DOHH2 (cell line): Measurements from ENCODE around the gene PALLD.

Experiments used
- H3F3A ChIP-seq: fragments of 200-600 bp; sonication (generic), shearing (Covaris generic); 2 replicates; pipeline ENCODE4 v1.6.0; 2016; ENCODE audit warnings: antibody characterized with exemption, mild to moderate bottlenecking; ENCODE audit not compliant: control insufficient read depth, insufficient read depth
- H3K27ac ChIP-seq: fragments of 200-600 bp; sonication (generic); 2 replicates; pipeline ENCODE4 v1.5.1; 2014; ENCODE audit warnings: low read depth, mild to moderate bottlenecking, low read length, moderate library complexity
- H3K27me3 ChIP-seq: fragments of 200-600 bp; sonication (generic); 2 replicates; pipeline ENCODE4 v1.6.1; 2014; ENCODE audit warnings: mild to moderate bottlenecking, low read length, mixed read lengths; ENCODE audit not compliant: control insufficient read depth
- H3K36me3 ChIP-seq: fragments of 200-600 bp; sonication (generic); 2 replicates; pipeline ENCODE4 v1.6.1; 2014; ENCODE audit warnings: mild to moderate bottlenecking, low read length, moderate library complexity, mixed read lengths; ENCODE audit not compliant: control insufficient read depth
- H3K4me1 ChIP-seq: fragments of 200-600 bp; sonication (generic); 2 replicates; pipeline ENCODE4 v1.6.1; 2014; ENCODE audit warnings: mild to moderate bottlenecking, low read length, mixed read lengths; ENCODE audit not compliant: control insufficient read depth
- H3K4me2 ChIP-seq: fragments of 200-600 bp; sonication (generic); 2 replicates; pipeline ENCODE4 v1.6.0; 2014; ENCODE audit warnings: mild to moderate bottlenecking, low read length, moderate library complexity
- H3K4me3 ChIP-seq: fragments of 200-600 bp; sonication (generic); 2 replicates; pipeline ENCODE4 v1.5.1; 2014; ENCODE audit warnings: mild to moderate bottlenecking, low read length, mixed read lengths
- H3K79me2 ChIP-seq: fragments of 200-600 bp; sonication (generic); 2 replicates; pipeline ENCODE4 v1.6.1; 2014; ENCODE audit warnings: mild to moderate bottlenecking, low read length, mixed read lengths; ENCODE audit not compliant: control insufficient read depth
- H3K9me2 ChIP-seq: fragments of 200-600 bp; sonication (generic); replicated peaks from 2 replicates; pipeline ENCODE4 v1.6.1; 2014; ENCODE audit warnings: mild to moderate bottlenecking, low read length, mixed read lengths; ENCODE audit not compliant: control insufficient read depth
- H3K9me3 ChIP-seq: fragments of 200-600 bp; sonication (generic); 2 replicates; pipeline ENCODE4 v1.6.1; 2014; ENCODE audit warnings: antibody characterized with exemption, low read length, mixed read lengths; ENCODE audit not compliant: control insufficient read depth, insufficient read depth
- H4K20me1 ChIP-seq: fragments of 200-600 bp; sonication (generic); 2 replicates; pipeline ENCODE4 v1.6.0; 2014; ENCODE audit warnings: low read depth, mild to moderate bottlenecking, antibody characterized with exemption, low read length, moderate library complexity; ENCODE audit not compliant: control insufficient read depth, insufficient read depth
- CTCF ChIP-seq: fragments of 200-600 bp; sonication (generic); IDR thresholded peaks from one replicate; pipeline ENCODE4 v1.5.1; 2014; ENCODE audit warnings: antibody characterized with exemption, mild to moderate bottlenecking, low read depth, low read length; ENCODE audit not compliant: poor library complexity, severe bottlenecking
- EZH2phosphoT487 ChIP-seq: fragments of 200-600 bp; sonication (generic); IDR thresholded peaks from 2 replicates; pipeline ENCODE4 v1.6.1; 2017; ENCODE audit warnings: borderline replicate concordance, mild to moderate bottlenecking, antibody characterized with exemption, low read length, moderate library complexity, mixed read lengths

The PALLD gene

DNA sequence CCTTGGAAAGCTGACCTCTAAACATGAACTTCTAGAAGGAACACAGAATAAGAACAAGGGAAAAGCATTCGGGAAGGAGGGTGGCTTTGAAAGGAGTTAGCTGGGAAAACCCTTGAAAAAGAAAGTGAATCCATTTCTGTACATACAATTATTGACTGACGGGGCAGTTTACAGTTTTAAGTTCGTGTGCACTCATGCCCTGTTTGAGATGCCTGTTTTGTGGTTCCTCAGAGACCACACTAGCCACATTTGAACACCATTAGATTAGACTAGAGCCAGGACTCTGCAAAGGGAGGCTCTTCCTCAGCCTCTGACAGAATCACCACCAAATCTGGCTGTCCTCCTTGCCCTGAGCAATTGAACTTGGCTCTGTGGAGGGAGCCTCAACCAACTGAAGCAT lies 158.3 kb downstream of the PALLD start:
- H3K4me1 ChIP-seq, result no peaks in the 10 kb centered on the region
- H4K20me1 ChIP-seq, result no peaks in the 10 kb centered on the region
- H3K4me2 ChIP-seq, result no peak overlapping the region
- no peaks in the 10 kb centered on the region for H3K9me2 ChIP-seq
- H3K79me2 ChIP-seq, result no peaks in the 10 kb centered on the region
- H3K9me3 ChIP-seq, result no peaks in the 10 kb centered on the region
- no peak overlapping the region for H3K4me3 ChIP-seq
- H3F3A ChIP-seq, result no peaks in the 10 kb centered on the region
- H3K27ac ChIP-seq, result no peak overlapping the region
- H3K27me3 ChIP-seq, result no peaks in the 10 kb centered on the region
- no peaks in the 10 kb centered on the region for H3K36me3 ChIP-seq
- TF ChIP-seq CTCF (no peak), EZH2phosphoT487 (no peak)

DNA sequence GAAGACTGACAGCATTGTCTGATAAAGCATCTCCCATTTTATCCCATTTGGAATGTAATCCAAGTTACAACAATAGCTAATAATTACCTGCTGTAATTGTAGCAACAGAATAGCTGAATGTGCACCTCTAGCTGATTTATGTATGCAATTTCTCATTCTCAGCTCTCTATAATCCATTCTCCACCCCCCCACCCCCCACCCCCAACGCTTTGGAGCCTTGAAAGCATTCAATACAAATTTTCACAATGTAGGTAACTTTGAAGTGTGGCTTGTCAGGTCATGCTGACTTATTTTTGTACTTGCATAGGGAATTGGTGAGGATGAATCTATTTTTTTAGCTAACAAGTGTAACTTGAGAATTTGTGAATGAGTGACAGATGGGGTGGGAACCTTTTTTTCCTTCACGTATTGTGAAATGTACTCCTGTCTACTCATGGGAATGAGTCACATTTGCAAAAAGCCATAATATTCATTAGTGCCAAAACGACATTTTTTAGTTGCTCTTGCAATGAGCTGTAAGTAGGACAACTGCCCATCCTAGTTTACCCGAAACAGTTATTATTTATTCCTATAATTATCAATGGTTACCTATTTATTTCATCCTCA lies 159.3 kb downstream of the PALLD start:
- Histone ChIP-seq H3K36me3 (no peaks in the 10 kb centered on the region), H3K27me3 (no peaks in the 10 kb centered on the region), H3K4me2 (no peak overlapping the region), H3K9me2 (no peaks in the 10 kb centered on the region), H4K20me1 (no peaks in the 10 kb centered on the region), H3K9me3 (no peaks in the 10 kb centered on the region), H3K4me1 (no peaks in the 10 kb centered on the region), H3K4me3 (no peak overlapping the region), H3F3A (no peaks in the 10 kb centered on the region), H3K79me2 (no peaks in the 10 kb centered on the region), H3K27ac (no peak overlapping the region)
- no peak for TF ChIP-seq EZH2phosphoT487
- no peak for TF ChIP-seq CTCF

- no peaks in the 10 kb centered on the region for H3F3A ChIP-seq
- H3K36me3 ChIP-seq, result no peaks in the 10 kb centered on the region
- no peaks in the 10 kb centered on the region for H3K9me2 ChIP-seq
- TF ChIP-seq CTCF, result no peak
- TF ChIP-seq EZH2phosphoT487, result no peak
- H4K20me1 ChIP-seq, result no peaks in the 10 kb centered on the region
- H3K4me2 ChIP-seq, result no peak overlapping the region
- no peaks in the 10 kb centered on the region for H3K9me3 ChIP-seq
- H3K79me2 ChIP-seq, result no peaks in the 10 kb centered on the region
- no peak overlapping the region for H3K4me3 ChIP-seq
- no peaks in the 10 kb centered on the region for H3K27me3 ChIP-seq
- no peak overlapping the region for H3K27ac ChIP-seq
- H3K4me1 ChIP-seq, result no peaks in the 10 kb centered on the region
Observed at GRCh38 chr4:168656946-168657473, 160.2 kb downstream of the PALLD start.
